Inflammatory macrophage (primary cell): Measurements from ENCODE around the gene GMDS.

ENCODE experiments used
- DNase-seq, 2 donors: peaks; one replicate each; pipeline ENCODE4 v3.0.0-alpha.2; 2020 to 2022

Gene GMDS

DNA sequence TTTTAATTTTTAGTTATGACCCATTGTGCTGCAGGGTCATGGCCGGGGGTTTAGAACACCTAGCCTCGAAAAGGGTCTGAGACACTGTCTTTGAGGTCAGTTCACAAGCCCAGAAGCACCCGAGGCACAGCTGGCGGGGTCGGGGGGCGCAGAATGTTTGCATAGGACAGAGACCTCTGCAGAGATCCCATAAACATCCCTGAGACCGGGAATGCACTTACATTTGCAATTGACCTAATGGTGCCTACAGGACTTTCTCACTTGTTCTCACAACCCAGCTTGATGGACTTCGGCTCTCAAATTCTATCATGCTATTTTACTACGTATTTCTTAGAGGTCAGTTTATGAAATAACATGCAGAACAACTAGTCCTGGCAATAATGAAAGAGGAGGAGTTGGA is 669.2 kb downstream of the GMDS start:
- no peak for DNase-seq

DNA sequence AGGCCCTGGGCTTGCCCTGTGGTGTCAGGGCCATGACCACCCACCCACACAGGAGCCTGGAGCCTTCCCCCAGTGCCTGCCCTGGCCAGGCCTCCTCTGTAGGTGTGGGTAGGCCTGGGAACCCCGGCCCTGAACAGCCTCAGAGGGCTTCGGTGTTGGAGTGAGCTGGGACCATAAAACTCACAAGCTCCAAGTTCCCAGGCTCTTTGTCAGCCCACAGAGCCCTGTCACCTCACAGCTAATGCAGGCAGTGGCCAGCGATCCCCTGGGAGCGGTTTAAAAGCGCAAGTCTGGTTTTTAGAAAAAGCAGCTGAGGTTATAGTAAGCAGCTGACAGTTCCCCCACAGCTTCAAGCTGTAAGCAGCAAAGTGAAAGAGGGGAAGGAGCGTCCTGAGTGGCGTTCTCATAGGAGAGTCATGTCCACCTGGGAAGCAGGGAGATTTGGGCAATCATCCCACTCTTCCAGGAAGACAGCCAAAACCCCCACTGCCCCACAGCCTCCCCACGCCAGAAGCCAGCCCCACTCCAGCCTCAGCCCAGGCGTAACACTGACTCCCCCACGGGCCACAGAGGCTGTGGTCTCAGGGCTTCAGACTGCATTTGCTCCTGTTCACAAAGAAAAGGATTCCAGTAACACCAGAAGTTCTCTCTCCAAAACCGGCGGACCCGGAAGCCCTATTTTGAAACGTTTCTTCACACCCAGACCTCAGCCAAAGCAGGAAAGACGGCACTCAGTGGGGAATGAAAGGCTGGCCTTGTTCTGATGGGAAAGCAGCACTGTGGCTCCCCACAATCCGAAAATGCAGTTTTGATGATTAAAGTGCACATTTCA is 670.0 kb downstream of the GMDS start:
- DNase-seq = no peak

DNA sequence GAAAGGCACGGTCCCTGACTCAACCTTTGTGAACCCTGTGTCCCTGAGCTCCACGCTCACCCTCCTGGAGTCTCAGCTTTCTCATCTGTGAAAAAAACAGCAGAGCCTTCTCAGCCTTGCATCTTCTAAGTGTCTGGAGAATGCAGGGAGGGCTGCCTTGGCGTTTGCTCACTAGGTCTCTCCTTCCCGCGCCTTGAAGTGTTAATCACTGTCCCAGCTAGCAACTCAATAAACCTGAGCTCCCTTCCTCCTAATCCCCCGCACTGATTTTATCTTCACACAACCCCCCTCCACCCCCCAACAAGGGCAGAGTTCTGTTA is 670.6 kb downstream of the GMDS start:
- no peak for DNase-seq

DNA sequence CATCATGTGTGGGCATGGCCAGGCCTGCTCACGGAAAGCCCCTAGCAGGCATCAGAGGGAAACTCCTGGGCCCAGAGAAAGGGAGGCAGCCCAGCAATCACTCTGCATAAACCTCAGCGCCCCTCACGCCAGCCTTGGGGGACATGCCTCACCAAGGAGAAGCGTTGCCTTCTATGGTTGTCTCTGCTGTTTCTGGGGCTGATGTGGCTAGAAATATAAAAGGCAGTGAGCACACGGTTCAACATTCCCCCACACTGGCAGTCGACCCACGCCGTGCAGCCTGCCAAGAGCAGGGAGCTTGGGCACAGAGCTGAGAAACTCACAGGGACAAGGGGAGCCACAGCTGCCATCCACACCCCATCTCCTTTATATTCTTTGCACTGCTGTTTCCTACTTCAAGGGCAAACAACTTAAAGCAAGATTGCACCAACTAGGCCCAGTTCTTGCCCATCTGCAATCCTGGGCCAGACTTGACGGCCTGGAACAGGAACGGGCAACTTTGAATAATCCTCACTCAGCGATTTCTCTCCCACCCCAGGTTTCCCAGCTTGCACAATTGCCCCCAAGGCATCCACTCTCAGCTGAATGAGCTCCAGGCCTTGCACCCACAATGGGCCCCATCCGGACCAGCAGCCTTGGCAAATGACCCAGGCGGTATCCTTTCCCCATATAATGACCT is 671.2 kb downstream of the GMDS start:
- DNase-seq = no peak
